HCT116 (cell line): ENCODE results near the gene NDUFAF5. TPM values are rescaled to one million over a fixed set of nuclear protein-coding genes. Genes with fewer than 3 reads are reported as not detected.

Experiments used
- ATAC-seq: fragments of 200-7000 bp; cut with Tn5 transposase; 2 replicates; pipeline ENCODE4 v1.9.1; 2020; ENCODE audit warnings: mild to moderate bottlenecking, moderate library complexity
- BruUV-seq: library from RNA; stranded (reverse); fragments of 400-500 nt; replicated peaks from 2 replicates; lab custom pipeline; 2021; lab: Mats Ljungman, UMichigan
- CTCF ChIA-PET: fragments of 300-600 bp; sonication (Branson Sonifier 250); formaldehyde crosslinking; loops from one replicate; lab custom pipeline; 2021; ENCODE audit warnings: antibody characterized with exemption; lab: Charles Lee
- POLR2A ChIA-PET: fragments of 300-600, 350-600 bp; sonication (Branson Sonifier 250); formaldehyde crosslinking; loops from one replicate; lab custom pipeline; 2021; ENCODE audit warnings: antibody characterized with exemption; lab: Charles Lee
- RAD21 ChIA-PET, 2 experiments: fragments of 300-600 bp; sonication (Branson Sonifier 250); formaldehyde crosslinking; loops; one replicate each; lab custom pipeline; 2023; ENCODE audit warnings: low total read pairs in 2 of 2; ENCODE audit not compliant: uncharacterized antibody in 2 of 2, unreplicated experiment in 2 of 2, low non-redundant PET in 1 of 2; lab: Charles Lee
- DNase-seq: peaks from one replicate; pipeline ENCODE4 v3.0.0-alpha.2; 2010; ENCODE audit warnings: low read depth, low spot score
- H2AFZ ChIP-seq: fragments of 200-600 bp; shearing (Covaris generic), sonication (generic); 2 replicates; pipeline ENCODE4 v1.6.1; 2017; ENCODE audit warnings: low read depth, mixed run types, mixed read lengths, antibody characterized with exemption, low read length; ENCODE audit not compliant: poor library complexity, severe bottlenecking
- H3K27ac ChIP-seq: 2 replicates; pipeline ENCODE4 v1.5.1; 2012; ENCODE audit warnings: low read depth, low read length
- H3K27me3 ChIP-seq: fragments of 200-600 bp; sonication (generic); 2 replicates; pipeline ENCODE4 v1.6.1; 2016; ENCODE audit warnings: mixed run types, low read length, mixed read lengths; ENCODE audit not compliant: insufficient read depth
- H3K36me3 ChIP-seq, 2 experiments: fragments of 200-500 bp in 1 of 2; fragments of 200-600 bp in 1 of 2; sonication (Bioruptor generic) in 1 of 2; sonication (generic) in 1 of 2; 2 replicates each; pipeline versions ENCODE4 v1.5.1 to v1.6.1; 2014 to 2016; ENCODE audit warnings: low read length in 2 of 2, inconsistent platforms in 1 of 2, mixed read lengths in 1 of 2, mixed run types in 1 of 2; ENCODE audit not compliant: insufficient read depth in 2 of 2, control insufficient read depth in 1 of 2
- H3K4me1 ChIP-seq, 2 experiments: fragments of 200-600 bp in 1 of 2; sonication (generic) in 1 of 2; 2 replicates each; pipeline versions ENCODE4 v1.5.1 to v1.6.1; 2012 to 2017; ENCODE audit warnings: low read length in 2 of 2, inconsistent platforms in 1 of 2, mild to moderate bottlenecking in 1 of 2, mixed read lengths in 1 of 2, mixed run types in 1 of 2, moderate library complexity in 1 of 2; ENCODE audit not compliant: insufficient read depth in 2 of 2, control insufficient read depth in 1 of 2
- H3K4me2 ChIP-seq: fragments of 200-600 bp; sonication (generic); 2 replicates; pipeline ENCODE4 v1.6.1; 2017; ENCODE audit warnings: mixed run types, low read length, mixed read lengths
- H3K4me3 ChIP-seq, 2 experiments: fragments of 200-600 bp in 1 of 2; sonication (generic) in 1 of 2; replicated peaks in 1 of 2; 2 replicates each; pipeline ENCODE4 v1.5.1; 2011 to 2016; ENCODE audit warnings: low read length in 2 of 2, control low read depth in 1 of 2, low read depth in 1 of 2, mild to moderate bottlenecking in 1 of 2, mixed read lengths in 1 of 2, mixed run types in 1 of 2
- H3K79me2 ChIP-seq: fragments of 200-600 bp; sonication (generic); 2 replicates; pipeline ENCODE4 v1.6.1; 2017; ENCODE audit warnings: mild to moderate bottlenecking, mixed run types, low read length, moderate library complexity, mixed read lengths; ENCODE audit not compliant: insufficient read depth
- H3K9ac ChIP-seq: fragments of 200-600 bp; sonication (generic); 2 replicates; pipeline ENCODE4 v1.6.1; 2016; ENCODE audit warnings: low read length, mixed read lengths
- H3K9me2 ChIP-seq: fragments of 200-600 bp; sonication (generic), shearing (Covaris generic); 2 replicates; pipeline ENCODE4 v1.6.1; 2017; ENCODE audit warnings: mixed run types, mild to moderate bottlenecking, moderate library complexity; ENCODE audit not compliant: insufficient read depth
- H3K9me3 ChIP-seq, 2 experiments: fragments of 200-500 bp in 1 of 2; fragments of 200-600 bp in 1 of 2; sonication (Bioruptor generic) in 1 of 2; sonication (generic) in 1 of 2; 2 replicates each; pipeline ENCODE4 v1.6.1; 2014 to 2017; ENCODE audit warnings: low read length in 2 of 2, mixed read lengths in 2 of 2, inconsistent platforms in 1 of 2, low read depth in 1 of 2, mild to moderate bottlenecking in 1 of 2, mixed run types in 1 of 2, moderate library complexity in 1 of 2; ENCODE audit not compliant: control insufficient read depth in 1 of 2, insufficient read depth in 1 of 2
- H4K20me1 ChIP-seq: fragments of 200-600 bp; sonication (generic), shearing (Covaris generic); 2 replicates; pipeline ENCODE4 v1.6.1; 2017; ENCODE audit warnings: mixed run types, mild to moderate bottlenecking, moderate library complexity; ENCODE audit not compliant: insufficient read depth
- ATF3 ChIP-seq: IDR thresholded peaks from 2 replicates; pipeline ENCODE4 v1.6.1; 2012
- CBX3 ChIP-seq: IDR thresholded peaks from 2 replicates; pipeline ENCODE4 v1.6.1; 2012; ENCODE audit warnings: low read depth
- CEBPB ChIP-seq: IDR thresholded peaks from 2 replicates; pipeline ENCODE4 v1.6.1; 2012; ENCODE audit warnings: low read depth
- EZH2 ChIP-seq: fragments of 200-600 bp; sonication (generic); IDR thresholded peaks from 2 replicates; pipeline ENCODE4 v1.6.1; 2017; ENCODE audit warnings: antibody characterized with exemption, mixed run types
- EZH2phosphoT487 ChIP-seq: fragments of 200-600 bp; IDR thresholded peaks from 2 replicates; pipeline ENCODE4 v1.6.1; 2018; ENCODE audit warnings: antibody characterized with exemption, borderline replicate concordance
- FOSL1 ChIP-seq: IDR thresholded peaks from 2 replicates; pipeline ENCODE4 v1.6.1; 2012; ENCODE audit warnings: low read depth
- JUND ChIP-seq: IDR thresholded peaks from 2 replicates; pipeline ENCODE4 v1.6.1; 2012
- POLR2A ChIP-seq: IDR thresholded peaks from 2 replicates; pipeline ENCODE4 v1.7.0; 2011; ENCODE audit warnings: borderline replicate concordance; ENCODE audit not compliant: insufficient read depth, insufficient read length; ENCODE audit errors: extremely low read depth
- SIN3A ChIP-seq: IDR thresholded peaks from 2 replicates; pipeline ENCODE4 v1.6.1; 2012; ENCODE audit warnings: low read depth
- SRF ChIP-seq: IDR thresholded peaks from 2 replicates; pipeline ENCODE4 v1.6.1; 2012; ENCODE audit warnings: low read depth
- ZBTB33 ChIP-seq: IDR thresholded peaks from 2 replicates; pipeline ENCODE4 v1.6.1; 2011; ENCODE audit warnings: mild to moderate bottlenecking, low read length, moderate library complexity; ENCODE audit not compliant: insufficient replicate concordance; ENCODE audit errors: extremely low read depth
- ZNF274 ChIP-seq: fragments of 200-500 bp; sonication (Bioruptor generic); IDR thresholded peaks from 2 replicates; pipeline ENCODE4 v1.6.1; 2014; ENCODE audit warnings: mild to moderate bottlenecking, low read depth, low read length, inconsistent platforms
- intact Hi-C: fragments of 100-400 bp; cut with micrococcal nuclease; formaldehyde crosslinking; loops from 2 replicates; pipeline ENCODE4 v1.10.0; 2022
- total RNA-seq: library from RNA; stranded (reverse); gene quantifications from one replicate; pipeline ENCODE4 v1.2.1, GENCODE V29; 2021; ENCODE audit not compliant: unreplicated experiment

The NDUFAF5 gene
- total RNA-seq, 1 experiment from 2014 or later: 30.8 TPM

GRCh38 chr20:13784893-13785715 is at the start of gene NDUFAF5, which contains the start of gene ESF1 (continued):
- TF ChIP-seq ZBTB33 (peak; percentile 92), SRF (no peak), POLR2A (peak; percentile 72), CBX3 (peak; percentile 94; the same call in 1 of the 2 replicates), CEBPB (no peak), EZH2 (no peak)

- no peaks in the 10 kb centered on the region for H3K27me3 ChIP-seq
- intact Hi-C loops: no loop called here
- DNase-seq (no peak), ATAC-seq (no peak)
- no peak for TF ChIP-seq JUND
- TF ChIP-seq ZNF274: no peak
- TF ChIP-seq ATF3: no peak
- TF ChIP-seq EZH2phosphoT487: no peak
- TF ChIP-seq SIN3A: no peak
- TF ChIP-seq FOSL1: no peak
- ChIA-PET RAD21 (no interaction called here), CTCF (interaction anchor here (1.0 kb wide), 1 partner anchor 53 kb away, joined by 4 read pairs; no protein-coding TSS in a partner anchor), POLR2A (no interaction called here)
- no TSS peak for BruUV-seq
- H3K36me3 ChIP-seq: peaks cover 10 to 27% of the 10 kb centered on the region in 2 experiments; a peak in 3 of 4 replicates
- H3K4me3 ChIP-seq: no peak overlapping the region
- no peaks in the 10 kb centered on the region for H3K9me2 ChIP-seq
- no peaks in the 10 kb centered on the region for H3K9me3 ChIP-seq
- no peak overlapping the region for H3K27ac ChIP-seq
- no peak overlapping the region for H3K9ac ChIP-seq
- H3K4me2 ChIP-seq: no peak overlapping the region
- peaks cover 37% of the 10 kb centered on the region; the same call in 1 of the 2 replicates for H3K79me2 ChIP-seq
- no peak overlapping the region for H2AFZ ChIP-seq
- no peaks in the 10 kb centered on the region for H4K20me1 ChIP-seq
- no peaks in the 10 kb centered on the region for H3K4me1 ChIP-seq
Measured at GRCh38 chr20:13735826-13736225, 49.0 kb upstream of the NDUFAF5 start.
